Measurements from ENCODE around the gene LAMB1. TPM values are rescaled to one million over a fixed set of nuclear protein-coding genes. Genes with fewer than 3 reads are reported as not detected.

LAMB1 gene
- total and polyA plus RNA-seq, 3 donors from 2014 or later, result 42.0 to 65.2 (median 43.1) TPM

GRCh38 chr7:108046952-108047506 lies 44.1 kb upstream of the LAMB1 start:
- WGBS, 2 donors, result 91 to 93% methylated on average over 6 of the region's 6 CpGs
- no peak overlapping the region for H3K4me3 ChIP-seq

GRCh38 chr7:108045669-108046068 lies 42.7 kb upstream of the LAMB1 start:
- Histone ChIP-seq H3K27me3 (no peaks in the 10 kb centered on the region), H3K4me1 (no peaks in the 10 kb centered on the region), H3K27ac (no peak overlapping the region), H3K9me3 (no peaks in the 10 kb centered on the region), H3K4me3 (no peak overlapping the region), H3K36me3 (ENCODE audit: low read depth, missing control alignments) (no peaks in the 10 kb centered on the region)
- intact Hi-C loops (cut with DNase I; ENCODE audit: low total_unique reads), result no loop called here
- TF ChIP-seq CTCF (IDR thresholded peaks at IDR 0.05) (no peak), POLR2A (IDR thresholded peaks at IDR 0.05) (no peak)
- no peak for DNase-seq
- 84 to 90% methylated on average over 1 of the region's 1 CpG for WGBS, 2 donors

More at GRCh38 chr7:108046952-108047506, 44.1 kb upstream of the LAMB1 start:
- DNase-seq, result no peak
- Histone ChIP-seq H3K27me3 (no peaks in the 10 kb centered on the region), H3K36me3 (ENCODE audit: low read depth, missing control alignments) (no peaks in the 10 kb centered on the region), H3K27ac (no peak overlapping the region), H3K9me3 (no peaks in the 10 kb centered on the region), H3K4me1 (no peaks in the 10 kb centered on the region)
- intact Hi-C loops (cut with DNase I; ENCODE audit: low total_unique reads), result no loop called here
- no peak for TF ChIP-seq CTCF (IDR thresholded peaks at IDR 0.05)
- TF ChIP-seq POLR2A (IDR thresholded peaks at IDR 0.05), result no peak

GRCh38 chr7:108045154-108045553 lies 42.2 kb upstream of the LAMB1 start:
- Histone ChIP-seq H3K27ac (no peak overlapping the region), H3K9me3 (no peaks in the 10 kb centered on the region), H3K4me3 (no peak overlapping the region), H3K4me1 (no peaks in the 10 kb centered on the region), H3K36me3 (ENCODE audit: low read depth, missing control alignments) (no peaks in the 10 kb centered on the region), H3K27me3 (no peaks in the 10 kb centered on the region)
- 43 to 45% methylated on average over 1 of the region's 1 CpG for WGBS, 2 donors
- intact Hi-C loops (cut with DNase I; ENCODE audit: low total_unique reads), result no loop called here
- DNase-seq, result no peak
- no peak for TF ChIP-seq POLR2A (IDR thresholded peaks at IDR 0.05)
- no peak for TF ChIP-seq CTCF (IDR thresholded peaks at IDR 0.05)

- no peaks in the 10 kb centered on the region for H3K4me1 ChIP-seq
- H3K4me3 ChIP-seq, result no peak overlapping the region
- H3K27me3 ChIP-seq, result no peaks in the 10 kb centered on the region
- WGBS, 2 donors, result 89 to 94% methylated on average over 2 of the region's 2 CpGs
- no peak for TF ChIP-seq POLR2A (IDR thresholded peaks at IDR 0.05)
- no peak for TF ChIP-seq CTCF (IDR thresholded peaks at IDR 0.05)
- no peaks in the 10 kb centered on the region for H3K9me3 ChIP-seq
- H3K36me3 ChIP-seq (ENCODE audit: low read depth, missing control alignments), result no peaks in the 10 kb centered on the region
- intact Hi-C loops (cut with DNase I; ENCODE audit: low total_unique reads), result no loop called here
- no peak overlapping the region for H3K27ac ChIP-seq
- DNase-seq, result no peak
These were observed 41.4 kb upstream of the LAMB1 start for GRCh38 chr7:108044345-108044744.

GRCh38 chr7:108038986-108039385 lies 36.0 kb upstream of the LAMB1 start:
- no peak for DNase-seq
- H3K27me3 ChIP-seq, result no peaks in the 10 kb centered on the region
- no peaks in the 10 kb centered on the region for H3K9me3 ChIP-seq
- TF ChIP-seq CTCF (IDR thresholded peaks at IDR 0.05) (no peak), POLR2A (IDR thresholded peaks at IDR 0.05) (no peak)
- intact Hi-C loops (cut with DNase I; ENCODE audit: low total_unique reads), result no loop called here
- H3K4me3 ChIP-seq, result no peak overlapping the region
- H3K27ac ChIP-seq, result no peak overlapping the region
- H3K36me3 ChIP-seq (ENCODE audit: low read depth, missing control alignments), result no peaks in the 10 kb centered on the region
- H3K4me1 ChIP-seq, result no peaks in the 10 kb centered on the region
